ENCODE results near the gene ZNF804B.

ZNF804B gene

GRCh38 chr7:88759230-88760135 lies at the start of gene ZNF804B:
Gene ZNF804B, plus strand, starts transcription at chr7:88759700. Its CDS starts 277 bp downstream, at chr7:88759977.
- no peak for DNase-seq

DNA sequence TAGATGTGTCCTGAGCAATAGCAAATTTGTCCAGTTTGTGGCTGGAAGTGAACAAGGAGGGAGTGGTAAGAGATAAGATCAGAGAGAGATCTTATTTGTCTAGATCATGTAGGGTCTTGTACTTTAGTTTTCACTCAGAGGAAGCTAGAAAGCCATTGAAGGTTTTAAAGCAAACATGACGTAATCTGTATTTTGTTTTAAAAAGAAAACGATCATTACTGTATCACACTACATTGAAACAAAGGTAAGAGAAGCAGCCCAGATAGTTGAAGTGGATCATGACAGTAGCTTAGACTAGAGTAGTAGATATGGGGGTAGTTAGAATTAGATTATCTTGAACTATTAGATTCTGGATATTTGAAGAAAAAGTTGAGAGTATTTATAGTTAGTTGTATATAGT lies 23.6 kb upstream of the ZNF804B start:
- DNase-seq, result no peak

GRCh38 chr7:88737632-88738031 lies 21.9 kb upstream of the ZNF804B start:
- no peak for DNase-seq

- DNase-seq, result no peak
These were observed 13.4 kb upstream of the ZNF804B start for GRCh38 chr7:88746126-88746525.

- DNase-seq, result no peak
These were observed 2.7 kb upstream of the ZNF804B start for GRCh38 chr7:88756802-88757201.

DNA sequence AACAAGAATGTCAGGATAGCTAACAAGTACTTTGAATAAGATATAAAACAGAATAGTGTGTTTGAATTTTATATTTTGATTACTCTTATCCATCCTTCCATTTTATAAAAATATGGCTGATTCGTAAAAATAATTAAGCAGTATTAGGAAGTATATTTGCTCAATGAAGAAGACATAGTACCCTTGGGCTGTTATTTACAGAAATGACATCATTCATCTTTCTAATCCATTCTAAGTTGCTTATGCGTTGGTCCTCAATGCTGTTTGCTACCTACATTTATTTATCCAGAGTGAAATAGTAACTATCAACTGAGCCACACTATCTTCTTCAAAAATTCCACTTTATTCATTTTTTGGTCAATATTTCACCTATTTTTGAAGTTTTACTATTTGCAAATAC lies 2.1 kb upstream of the ZNF804B start:
- no peak for DNase-seq

DNA sequence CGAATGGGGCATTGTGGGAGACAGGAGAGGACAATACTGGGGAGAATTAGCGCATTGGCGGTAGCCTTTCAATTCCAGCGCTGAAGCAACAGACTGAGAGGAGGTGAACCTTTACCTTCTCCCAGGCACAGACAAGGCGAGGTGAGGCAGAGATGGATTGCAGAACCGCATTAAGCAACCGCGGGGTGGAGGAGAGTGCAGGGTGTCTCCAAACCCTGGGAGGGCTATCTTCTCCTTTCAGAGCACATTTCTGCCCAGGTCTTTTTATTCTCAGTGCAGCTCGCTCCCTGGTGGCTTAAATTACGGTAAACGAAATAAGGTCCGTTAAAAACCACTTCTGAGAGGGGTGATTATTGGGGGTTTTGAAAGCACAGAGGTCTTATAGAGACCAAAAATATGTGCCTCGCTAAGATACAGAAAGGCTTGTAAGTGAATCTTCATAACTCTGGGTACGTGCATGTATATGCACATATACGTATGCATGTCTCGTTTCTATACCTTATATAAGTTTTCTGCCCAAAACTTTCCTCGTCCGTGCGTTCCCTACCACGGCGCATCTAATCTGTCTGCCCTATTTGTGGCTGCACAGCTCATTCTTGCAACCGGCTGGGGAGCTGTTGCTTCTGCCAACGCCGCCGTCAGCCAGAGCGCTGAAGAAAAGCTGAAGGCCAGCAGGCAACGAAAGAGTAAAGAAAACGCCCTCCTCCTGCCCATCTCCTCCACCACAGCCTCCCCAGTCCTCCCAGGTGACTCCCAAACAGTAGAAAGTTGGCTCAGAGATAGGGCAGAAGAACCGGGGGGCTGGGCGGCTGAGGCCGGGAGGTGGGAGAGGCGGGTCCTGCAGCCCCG lies 895 bp upstream of the ZNF804B start:
- no peak for DNase-seq

DNA sequence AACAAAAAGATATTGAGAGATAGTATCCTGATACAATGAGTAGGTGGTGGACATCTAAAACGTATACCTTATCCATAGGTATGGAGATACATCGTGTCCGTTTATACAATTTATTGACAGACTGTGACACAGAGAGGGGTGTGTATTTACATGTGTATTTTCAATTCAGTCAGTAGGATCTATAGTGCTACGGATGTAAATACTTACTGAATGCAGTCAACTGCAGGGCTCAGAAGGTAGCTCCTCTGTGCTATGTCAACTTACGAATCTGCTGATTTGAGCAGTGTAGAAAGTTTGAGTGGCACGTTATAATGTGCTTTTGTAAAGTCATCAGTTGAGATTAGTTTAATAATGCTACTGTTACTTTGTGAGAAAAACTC lies 626 bp downstream of the ZNF804B start:
- DNase-seq, result no peak

DNA sequence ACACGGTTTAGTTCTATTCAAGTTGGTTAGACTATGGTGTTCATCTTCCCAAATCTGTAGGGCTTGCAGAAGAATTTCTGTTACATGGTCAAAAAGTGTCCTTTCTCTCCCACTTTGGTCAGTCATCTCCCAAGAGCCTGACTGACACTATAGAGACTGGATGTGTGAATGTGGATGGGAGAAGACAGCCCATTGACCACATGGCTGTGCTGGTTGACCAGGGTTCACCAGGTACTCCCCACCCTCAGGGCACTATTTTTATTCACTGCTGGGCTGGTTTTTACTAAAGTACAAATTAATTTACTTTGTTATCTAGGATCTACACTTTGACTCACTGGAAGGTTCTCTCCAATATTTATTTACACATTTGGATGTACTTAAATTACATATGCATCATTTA lies 2.3 kb downstream of the ZNF804B start:
- DNase-seq, result no peak

DNA sequence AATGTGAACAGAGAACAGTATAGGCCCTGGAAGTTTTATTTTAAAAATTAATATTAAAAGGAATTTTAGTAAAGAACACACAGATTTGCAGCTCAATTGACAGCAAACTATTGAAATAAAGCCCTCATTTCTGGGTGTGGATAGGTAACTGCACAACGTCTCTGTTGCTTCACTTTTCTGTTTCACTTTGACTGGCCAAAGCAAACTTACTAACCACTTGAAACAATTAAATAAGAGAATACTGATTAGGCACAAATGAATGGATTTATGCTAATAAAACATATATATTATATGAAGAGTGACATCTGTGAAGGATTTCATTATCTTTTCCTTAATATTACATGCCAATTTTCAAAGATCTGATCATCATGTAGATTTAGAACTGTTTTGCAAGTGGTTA lies 11.9 kb downstream of the ZNF804B start:
- DNase-seq, result no peak

GRCh38 chr7:88772776-88773175 lies 13.3 kb downstream of the ZNF804B start:
- no peak for DNase-seq

GRCh38 chr7:88775838-88776237 lies 16.3 kb downstream of the ZNF804B start:
- no peak for DNase-seq

DNA sequence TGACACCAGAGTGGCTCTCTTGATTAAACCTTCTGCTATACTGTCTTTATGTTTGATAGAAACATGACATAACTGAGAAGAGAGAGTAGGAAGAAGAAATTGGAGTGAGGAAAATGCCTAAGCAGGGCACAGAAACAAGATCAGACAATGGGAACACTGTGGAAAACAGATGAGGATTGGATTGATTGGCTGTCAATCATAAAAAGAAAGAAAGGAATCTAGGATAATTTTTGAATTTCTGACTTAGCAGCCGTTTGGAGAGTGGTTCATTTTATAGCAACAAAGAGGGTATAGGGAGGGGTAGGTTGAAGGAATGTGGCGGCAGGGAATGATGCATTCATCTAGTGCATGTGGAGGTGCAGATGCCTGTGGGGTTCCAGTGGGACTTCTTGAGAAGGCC lies 28.3 kb downstream of the ZNF804B start:
- DNase-seq, result no peak

DNA sequence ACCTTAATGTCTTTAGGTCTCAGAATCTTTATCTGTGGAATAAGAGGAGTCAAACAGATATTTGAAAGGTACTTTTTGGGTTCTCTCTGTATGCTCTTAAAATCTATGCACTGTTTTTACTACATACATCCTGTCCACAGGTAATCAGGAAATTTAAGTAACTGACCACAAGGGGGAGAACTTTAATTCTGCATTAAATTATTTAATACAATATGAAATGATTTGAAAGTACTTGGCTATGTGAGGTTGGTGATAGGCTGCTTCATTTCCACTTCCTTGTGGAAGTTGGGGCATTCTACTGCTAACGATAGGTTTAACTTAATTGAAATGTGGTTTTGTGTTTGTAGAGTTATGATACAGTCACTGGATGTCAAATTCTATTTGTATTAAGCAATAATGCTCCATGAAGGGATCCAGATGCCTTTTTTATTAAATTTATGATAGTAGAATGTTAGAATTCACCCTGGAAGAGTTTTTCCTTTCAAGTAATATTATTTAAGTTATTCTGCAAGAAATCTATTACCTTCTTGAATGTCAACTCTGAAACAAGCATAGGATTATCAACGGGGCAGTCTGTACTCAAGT lies 30.1 kb downstream of the ZNF804B start:
- DNase-seq, result no peak

- DNase-seq, result no peak
These were observed 32.4 kb downstream of the ZNF804B start for GRCh38 chr7:88791891-88792290.

DNA sequence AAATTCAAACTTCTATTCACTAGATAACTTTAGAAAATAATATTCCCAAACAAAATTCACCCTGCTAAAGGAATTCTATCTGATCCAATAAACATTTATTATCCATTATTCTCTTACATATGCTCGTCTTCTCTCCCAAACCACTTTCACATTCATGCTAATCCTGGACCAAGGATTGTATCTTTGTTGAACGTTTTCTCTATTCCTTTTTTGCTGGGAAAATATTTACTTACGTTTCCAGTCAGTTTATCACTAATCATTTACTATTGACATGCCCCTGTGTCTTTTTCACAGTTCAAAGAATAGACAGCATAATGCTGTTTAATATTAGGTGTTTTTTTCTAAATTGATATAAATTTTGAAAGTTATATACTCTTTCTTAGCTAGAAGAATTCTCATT lies 32.9 kb downstream of the ZNF804B start:
- no peak for DNase-seq

DNA sequence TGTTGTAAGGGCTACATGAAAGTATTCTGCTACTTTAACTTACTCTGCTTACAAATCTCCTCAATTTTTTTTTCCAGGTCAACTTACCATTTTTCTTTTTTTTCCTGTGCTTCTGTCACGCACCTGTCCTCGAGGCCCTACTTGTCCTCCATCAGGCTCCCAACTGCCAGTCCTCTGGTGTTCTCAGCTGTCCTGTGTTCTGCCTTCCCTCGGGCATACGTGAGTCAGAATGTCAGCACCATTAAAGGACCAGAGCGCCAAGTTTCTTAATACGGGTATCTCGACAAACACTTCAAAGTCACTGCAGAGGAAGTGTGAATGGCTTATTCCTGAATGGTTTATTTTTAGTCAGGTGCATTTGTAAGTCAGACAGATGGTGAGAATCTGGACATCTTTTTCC lies 36.1 kb downstream of the ZNF804B start, which contains the start of gene TEX47:
TSS of gene TEX47 (minus strand) at position 185 of the 400 bp plus-strand sequence. CDS start 795 bp downstream, outside the sequence.
- no peak for DNase-seq

DNA sequence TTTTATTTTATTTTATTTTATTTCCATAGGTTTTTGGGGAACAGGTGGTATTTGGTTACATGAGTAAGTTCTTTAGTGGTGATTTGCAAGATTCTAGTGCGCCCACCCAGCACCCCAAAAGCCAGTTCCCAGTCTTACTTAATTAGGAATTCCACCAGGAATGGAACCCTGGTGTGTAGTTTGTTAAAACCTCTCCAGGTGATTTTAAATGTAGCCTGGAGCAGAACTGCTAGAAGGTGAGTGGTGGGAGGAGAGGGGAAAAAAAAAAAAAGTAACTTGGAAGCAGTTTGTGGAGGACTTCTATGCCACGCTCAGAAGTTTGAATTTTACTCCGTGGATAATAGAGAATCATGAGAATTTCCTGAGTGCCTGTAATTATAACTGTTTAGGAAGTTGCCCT lies 41.5 kb downstream of the ZNF804B start:
- no peak for DNase-seq

- DNase-seq, result no peak
These were observed 47.0 kb downstream of the ZNF804B start for GRCh38 chr7:88806280-88807037.

DNA sequence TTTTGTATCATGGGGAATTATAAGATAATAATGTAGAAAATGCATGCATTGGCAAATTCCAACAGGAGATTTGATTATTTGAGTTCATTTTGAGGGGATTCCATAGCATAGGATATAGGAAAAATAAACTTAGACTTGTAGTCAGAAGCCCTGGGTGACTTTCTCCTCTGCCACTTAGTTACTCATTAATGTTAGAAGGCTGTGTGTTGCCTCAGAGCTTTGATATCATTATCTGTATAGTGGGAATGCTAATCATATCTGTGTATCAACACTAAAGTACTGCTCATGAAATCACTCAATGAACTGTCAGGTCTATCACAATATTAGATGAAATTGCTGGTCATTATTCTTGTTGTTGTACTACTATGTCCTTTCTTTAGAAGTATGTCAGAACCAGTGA lies 59.1 kb downstream of the ZNF804B start:
- DNase-seq, result no peak

DNA sequence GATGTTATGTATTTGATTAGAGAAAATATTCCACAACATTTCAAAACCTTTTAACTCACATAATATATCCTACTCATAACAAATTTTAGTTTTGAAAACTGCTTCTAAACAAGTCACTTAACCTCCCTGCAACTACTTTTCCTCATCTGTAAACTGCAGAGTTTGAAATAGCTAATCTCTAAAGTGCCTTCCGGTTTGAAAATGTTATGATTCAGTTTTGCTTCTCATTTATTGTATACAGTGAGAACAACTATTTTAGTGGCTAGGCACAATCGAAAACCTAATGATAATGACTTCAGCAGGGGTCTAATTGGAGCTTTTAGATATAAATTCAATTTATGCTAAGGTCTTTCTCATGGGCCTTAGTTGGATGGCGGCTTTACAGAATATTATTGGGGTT lies 66.7 kb downstream of the ZNF804B start:
- DNase-seq, result no peak

DNA sequence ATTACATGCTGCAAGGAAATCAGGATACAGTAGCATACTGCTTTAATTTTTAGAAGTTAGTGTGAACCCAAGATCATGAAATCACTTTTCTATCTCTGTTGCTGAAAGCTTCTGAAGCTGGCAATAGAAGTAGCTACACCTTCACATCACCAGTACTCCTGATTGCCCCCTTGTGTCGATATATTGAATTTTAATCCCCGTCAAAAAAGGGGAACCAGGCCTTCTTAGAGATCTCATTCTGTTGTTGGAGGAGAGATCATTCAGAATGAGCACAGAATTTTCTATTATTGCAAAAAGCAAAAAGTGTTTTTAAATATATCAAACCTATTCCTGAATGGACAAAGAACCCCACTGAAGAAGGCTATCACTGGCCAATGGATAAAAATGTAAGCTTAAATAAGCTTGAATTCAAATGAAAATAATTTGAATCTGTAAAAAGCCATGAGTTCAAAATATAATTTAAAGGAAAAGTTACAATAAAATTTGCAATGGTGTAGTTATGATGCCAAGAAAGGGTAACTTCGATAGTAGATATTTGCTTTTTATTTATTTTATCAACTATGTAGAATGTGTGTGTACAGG lies 75.7 kb downstream of the ZNF804B start:
- DNase-seq, result no peak
